Mesenchymal stem cell (in vitro differentiated cells and primary cell): ENCODE data around the gene NAA16.
"Not testable (repeated sequence)": the region's sequence is repeated elsewhere in the genome, so short reads cannot be mapped to it uniquely, and the experiment has no call there.

Source experiments
- DNase-seq: peaks from one replicate; pipeline ENCODE4 v3.0.0-alpha.2; 2013
- H2AFZ ChIP-seq: one replicate; pipeline ENCODE4 v1.6.1; 2013; ENCODE audit warnings: low read depth, mild to moderate bottlenecking, control low read depth, inconsistent platforms, low read length, moderate library complexity
- H2AK5ac ChIP-seq: 2 replicates; pipeline ENCODE4 v1.6.1; 2013; ENCODE audit warnings: low read length, moderate library complexity, mild to moderate bottlenecking, inconsistent platforms; ENCODE audit not compliant: severe bottlenecking
- H2BK120ac ChIP-seq: one replicate; pipeline ENCODE4 v1.6.1; 2013; ENCODE audit warnings: low read depth, mild to moderate bottlenecking, inconsistent platforms, low read length, moderate library complexity
- H2BK12ac ChIP-seq, 2 experiments: one replicate each; pipeline ENCODE4 v1.6.1; 2013; ENCODE audit warnings: inconsistent platforms in 2 of 2, low read length in 2 of 2, mild to moderate bottlenecking in 2 of 2, moderate library complexity in 2 of 2, control low read depth in 1 of 2
- H2BK15ac ChIP-seq: one replicate; pipeline ENCODE4 v1.6.1; 2013; ENCODE audit warnings: mild to moderate bottlenecking, low read depth, inconsistent platforms; ENCODE audit not compliant: poor library complexity, severe bottlenecking
- H2BK5ac ChIP-seq: 2 replicates; pipeline ENCODE4 v1.6.1; 2013; ENCODE audit warnings: low read depth, mild to moderate bottlenecking, low read length, control low read depth, inconsistent platforms; ENCODE audit not compliant: poor library complexity, severe bottlenecking
- H3K14ac ChIP-seq, 2 experiments: one replicate each; pipeline ENCODE4 v1.6.1; 2013; ENCODE audit warnings: inconsistent platforms in 2 of 2, low read length in 2 of 2, control low read depth in 1 of 2, mild to moderate bottlenecking in 1 of 2, moderate library complexity in 1 of 2
- H3K18ac ChIP-seq, 2 experiments: one replicate each; pipeline ENCODE4 v1.6.1; 2013; ENCODE audit warnings: inconsistent platforms in 2 of 2, low read length in 2 of 2, control low read depth in 1 of 2, low read depth in 1 of 2, mild to moderate bottlenecking in 1 of 2
- H3K23ac ChIP-seq, 2 experiments: one replicate each; pipeline ENCODE4 v1.6.1; 2013; ENCODE audit warnings: inconsistent platforms in 2 of 2, low read length in 2 of 2, mild to moderate bottlenecking in 2 of 2, moderate library complexity in 2 of 2, control low read depth in 1 of 2
- H3K27ac ChIP-seq: 2 replicates; pipeline ENCODE4 v1.5.1; 2013; ENCODE audit warnings: mild to moderate bottlenecking, moderate library complexity, low read length, control low read depth, inconsistent platforms; ENCODE audit not compliant: poor library complexity, severe bottlenecking
- H3K27me3 ChIP-seq, 2 experiments: 2 replicates each; pipeline versions ENCODE4 v1.6.1 to v1.7.0; 2013; ENCODE audit warnings: low read length in 2 of 2, mild to moderate bottlenecking in 2 of 2, moderate library complexity in 2 of 2, control low read depth in 1 of 2, inconsistent platforms in 1 of 2; ENCODE audit not compliant: control insufficient read depth in 1 of 2, insufficient read depth in 1 of 2
- H3K36me3 ChIP-seq, 2 experiments: 2 replicates each; pipeline versions ENCODE4 v1.6.1 to v1.7.0; 2013; ENCODE audit warnings: low read length in 2 of 2, control low read depth in 1 of 2, inconsistent platforms in 1 of 2, low read depth in 1 of 2, mild to moderate bottlenecking in 1 of 2; ENCODE audit not compliant: insufficient read depth in 2 of 2, control insufficient read depth in 1 of 2
- H3K4ac ChIP-seq, 2 experiments: one replicate each; pipeline ENCODE4 v1.6.1; 2013; ENCODE audit warnings: inconsistent platforms in 2 of 2, low read length in 2 of 2, mild to moderate bottlenecking in 2 of 2, moderate library complexity in 2 of 2, control low read depth in 1 of 2, low read depth in 1 of 2
- H3K4me1 ChIP-seq: 2 replicates; pipeline ENCODE4 v1.6.1; 2013; ENCODE audit warnings: low read depth, low read length, control low read depth; ENCODE audit not compliant: control insufficient read depth, insufficient read depth
- H3K4me2 ChIP-seq: 2 replicates; pipeline ENCODE4 v1.6.1; 2013; ENCODE audit warnings: low read length, mild to moderate bottlenecking, inconsistent platforms; ENCODE audit not compliant: poor library complexity, severe bottlenecking
- H3K4me3 ChIP-seq, 2 experiments: 2 replicates each; pipeline versions ENCODE4 v1.5.1 to v1.7.0; 2013; ENCODE audit warnings: low read length in 2 of 2, mild to moderate bottlenecking in 2 of 2, control low read depth in 1 of 2, low read depth in 1 of 2; ENCODE audit not compliant: insufficient read depth in 1 of 2
- H3K79me1 ChIP-seq: replicated peaks from 2 replicates; pipeline ENCODE4 v1.6.1; 2013; ENCODE audit warnings: mild to moderate bottlenecking, control low read depth, low read length, inconsistent platforms; ENCODE audit not compliant: poor library complexity, severe bottlenecking
- H3K9ac ChIP-seq: 2 replicates; pipeline ENCODE4 v1.7.0; 2013; ENCODE audit warnings: mild to moderate bottlenecking, low read length, moderate library complexity
- H3K9me3 ChIP-seq: 2 replicates; pipeline ENCODE4 v1.7.0; 2013; ENCODE audit warnings: mild to moderate bottlenecking, low read length; ENCODE audit not compliant: control insufficient read depth
- H4K8ac ChIP-seq: one replicate; pipeline ENCODE4 v1.6.1; 2013; ENCODE audit warnings: inconsistent platforms, mild to moderate bottlenecking, low read length, moderate library complexity
- H4K91ac ChIP-seq: one replicate; pipeline ENCODE4 v1.6.1; 2013; ENCODE audit warnings: mild to moderate bottlenecking, low read length, inconsistent platforms
- WGBS: methylation state at CpG from one replicate; pipeline ENCODE4 v1.1.7; 2013; ENCODE audit warnings: mixed read lengths; 5-methylcytosine and 5-hydroxymethylcytosine counted together

Gene NAA16

DNA sequence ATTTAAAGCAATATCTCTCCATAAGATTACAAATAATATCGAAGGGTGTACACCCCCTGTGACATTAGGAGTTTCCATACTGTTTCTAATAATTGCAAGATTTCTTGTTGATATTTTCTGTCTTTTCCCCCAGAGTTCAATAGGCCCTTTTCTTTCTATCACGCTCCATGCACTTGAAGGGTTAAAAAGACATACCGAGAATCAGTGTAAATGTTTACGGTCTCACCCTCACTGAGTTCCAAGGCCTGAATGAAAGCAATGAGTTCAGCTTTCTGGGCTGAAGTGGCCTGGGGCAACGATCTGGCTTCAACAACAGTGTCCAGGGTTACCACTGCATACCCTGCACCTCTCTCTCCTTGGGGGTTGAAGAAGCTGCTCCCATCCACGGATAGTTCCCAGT is 110.3 kb downstream of the NAA16 start:
- not testable (repeated sequence) for H4K91ac ChIP-seq, H2BK12ac ChIP-seq, H3K4ac ChIP-seq, H3K4me2 ChIP-seq, H3K27ac ChIP-seq, H2BK5ac ChIP-seq, H2AFZ ChIP-seq, H3K9me3 ChIP-seq, H2BK120ac ChIP-seq, H3K9ac ChIP-seq, DNase-seq, H3K36me3 ChIP-seq, H3K14ac ChIP-seq, H2BK15ac ChIP-seq, H3K18ac ChIP-seq, H3K4me1 ChIP-seq, H3K27me3 ChIP-seq, H2AK5ac ChIP-seq, H4K8ac ChIP-seq, H3K79me1 ChIP-seq, H3K23ac ChIP-seq, H3K4me3 ChIP-seq
- WGBS = 53% methylated on average over 4 of the region's 6 CpGs

DNA sequence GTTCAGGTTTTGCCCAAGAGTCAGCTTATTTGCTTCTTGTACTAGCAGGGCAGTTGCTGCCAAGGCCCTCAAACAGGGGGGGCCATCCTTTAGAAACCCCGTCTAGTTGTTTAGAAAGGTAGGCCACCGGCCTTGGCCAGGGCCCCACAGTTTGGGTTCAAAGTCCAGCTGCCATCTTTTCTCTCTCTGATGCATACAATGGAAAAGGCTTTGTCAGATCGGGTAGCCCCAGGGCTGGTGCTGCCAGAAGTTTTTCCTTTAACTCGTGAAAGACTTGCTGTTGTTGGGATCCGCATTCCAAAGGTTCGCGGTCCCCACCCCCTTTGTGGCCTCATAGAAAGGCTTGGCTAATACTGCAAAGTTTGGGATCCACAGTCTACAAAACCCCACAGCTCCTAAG is 110.9 kb downstream of the NAA16 start:
- H3K27me3 ChIP-seq, H2BK15ac ChIP-seq, H3K27ac ChIP-seq, H2BK5ac ChIP-seq, DNase-seq, H4K8ac ChIP-seq, H3K4me1 ChIP-seq, H3K4ac ChIP-seq, H2AK5ac ChIP-seq, H3K79me1 ChIP-seq, H4K91ac ChIP-seq, H3K9ac ChIP-seq, H2BK120ac ChIP-seq, H3K9me3 ChIP-seq, H3K23ac ChIP-seq, H3K4me3 ChIP-seq, H2BK12ac ChIP-seq, H3K18ac ChIP-seq, H2AFZ ChIP-seq, H3K4me2 ChIP-seq, H3K36me3 ChIP-seq, H3K14ac ChIP-seq: not testable (repeated sequence)
- WGBS = 68% methylated on average over 7 of the region's 7 CpGs

GRCh38 chr13:41423259-41423658 is 112.2 kb downstream of the NAA16 start:
- H3K4me3 ChIP-seq, H3K9me3 ChIP-seq, H4K8ac ChIP-seq, H3K18ac ChIP-seq, H3K23ac ChIP-seq, H3K4me2 ChIP-seq, H3K4me1 ChIP-seq, H2BK120ac ChIP-seq, H3K79me1 ChIP-seq, H3K36me3 ChIP-seq, H3K27ac ChIP-seq, H2BK12ac ChIP-seq, H2BK5ac ChIP-seq, H3K27me3 ChIP-seq, H2AK5ac ChIP-seq, H3K14ac ChIP-seq, H3K4ac ChIP-seq, H2BK15ac ChIP-seq, H3K9ac ChIP-seq, H4K91ac ChIP-seq, DNase-seq, H2AFZ ChIP-seq: not testable (repeated sequence)
- WGBS = 88% methylated on average over 13 of the region's 13 CpGs

- H3K27me3 ChIP-seq = peaks cover 0 to 11% of the 10 kb centered on the region in 2 experiments
- not testable (repeated sequence) for H4K8ac ChIP-seq, H2BK15ac ChIP-seq, H3K4me2 ChIP-seq, H3K4me1 ChIP-seq, H3K4me3 ChIP-seq, H3K36me3 ChIP-seq, H2BK5ac ChIP-seq, H3K23ac ChIP-seq, H3K14ac ChIP-seq, H3K27ac ChIP-seq, H2BK120ac ChIP-seq, H2BK12ac ChIP-seq, H3K18ac ChIP-seq, H2AFZ ChIP-seq, H2AK5ac ChIP-seq, H3K79me1 ChIP-seq, H3K9ac ChIP-seq, H3K9me3 ChIP-seq, H3K4ac ChIP-seq, DNase-seq, H4K91ac ChIP-seq
- 100% methylated on average over 1 of the region's 6 CpGs for WGBS
These were observed 113.6 kb downstream of the NAA16 start for GRCh38 chr13:41424675-41425074.
